GM19035 (cell line): ENCODE results near the gene CTBS.

Experiments
- ATAC-seq: cut with Tn5 transposase; IDR thresholded peaks from one replicate; pipeline ENCODE4 v1.9.1; 2021; ENCODE audit not compliant: unreplicated experiment

The CTBS gene

GRCh38 chr1:84506729-84507453 lies 67.3 kb downstream of the CTBS start:
- ATAC-seq: no peak

DNA sequence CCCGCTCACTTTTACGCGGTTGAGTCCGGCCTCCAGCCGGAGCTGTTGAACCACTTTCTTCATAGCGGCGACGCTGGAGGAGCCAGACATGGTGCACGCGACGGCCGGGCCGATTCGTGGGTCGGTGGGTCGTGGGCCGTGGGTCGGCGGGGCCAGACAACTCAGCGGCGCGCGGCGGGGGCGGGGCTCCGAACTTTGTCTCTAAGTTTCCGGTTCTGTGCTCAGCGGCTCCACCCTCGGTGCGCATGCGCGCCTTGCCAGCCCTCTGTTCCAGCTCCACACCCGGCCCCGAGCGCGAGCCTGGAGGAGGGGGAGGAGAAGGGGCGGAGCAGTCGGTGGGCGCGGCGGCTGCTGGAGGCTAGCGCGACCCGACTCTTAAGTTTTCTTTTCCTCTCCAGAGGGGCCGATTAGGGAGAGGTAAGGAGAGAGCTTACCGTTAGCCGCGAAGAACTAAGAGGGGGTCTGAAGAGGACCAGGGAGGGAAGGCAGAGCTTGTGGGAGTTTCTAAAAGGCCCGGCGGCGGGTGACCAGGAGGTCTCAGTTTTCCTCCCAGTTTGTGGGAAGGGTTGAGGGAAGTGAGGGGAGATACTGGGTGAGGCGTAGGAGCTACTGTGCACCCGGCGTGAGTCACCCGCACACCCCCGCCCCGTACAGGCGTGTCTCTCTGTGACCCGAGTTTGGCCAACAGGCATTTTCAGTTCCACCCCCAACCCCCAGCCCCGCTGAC lies 68.1 kb downstream of the CTBS start, which contains the start of the genes GNG5 and SPATA1:
TSS of gene GNG5 (minus strand) at position 580 of the 727 bp plus-strand sequence. CDS start at position 90, 490 bp downstream.
TSS of gene SPATA1 (plus strand) at position 385 of the 727 bp plus-strand sequence. CDS start 9,974 bp downstream, outside the sequence.
- ATAC-seq: peak; percentile 78

- ATAC-seq: peak; percentile 42
These were observed 68.7 kb downstream of the CTBS start for GRCh38 chr1:84505493-84506001.

GRCh38 chr1:84504580-84505492 lies 69.4 kb downstream of the CTBS start:
- no peak for ATAC-seq

GRCh38 chr1:84502927-84503326 lies 71.3 kb downstream of the CTBS start:
- ATAC-seq: no peak
